DMS 273 (cell line): ENCODE results near the gene HS1BP3.
A peak's percentile ranks its signal among the peaks of the same experiment; 100 is the strongest.

Experiments
- DNase-seq: peaks from one replicate; lab custom pipeline; 2025; ENCODE audit not compliant: unreplicated experiment; lab: John Stamatoyannopoulos, UW

HS1BP3 gene

DNA sequence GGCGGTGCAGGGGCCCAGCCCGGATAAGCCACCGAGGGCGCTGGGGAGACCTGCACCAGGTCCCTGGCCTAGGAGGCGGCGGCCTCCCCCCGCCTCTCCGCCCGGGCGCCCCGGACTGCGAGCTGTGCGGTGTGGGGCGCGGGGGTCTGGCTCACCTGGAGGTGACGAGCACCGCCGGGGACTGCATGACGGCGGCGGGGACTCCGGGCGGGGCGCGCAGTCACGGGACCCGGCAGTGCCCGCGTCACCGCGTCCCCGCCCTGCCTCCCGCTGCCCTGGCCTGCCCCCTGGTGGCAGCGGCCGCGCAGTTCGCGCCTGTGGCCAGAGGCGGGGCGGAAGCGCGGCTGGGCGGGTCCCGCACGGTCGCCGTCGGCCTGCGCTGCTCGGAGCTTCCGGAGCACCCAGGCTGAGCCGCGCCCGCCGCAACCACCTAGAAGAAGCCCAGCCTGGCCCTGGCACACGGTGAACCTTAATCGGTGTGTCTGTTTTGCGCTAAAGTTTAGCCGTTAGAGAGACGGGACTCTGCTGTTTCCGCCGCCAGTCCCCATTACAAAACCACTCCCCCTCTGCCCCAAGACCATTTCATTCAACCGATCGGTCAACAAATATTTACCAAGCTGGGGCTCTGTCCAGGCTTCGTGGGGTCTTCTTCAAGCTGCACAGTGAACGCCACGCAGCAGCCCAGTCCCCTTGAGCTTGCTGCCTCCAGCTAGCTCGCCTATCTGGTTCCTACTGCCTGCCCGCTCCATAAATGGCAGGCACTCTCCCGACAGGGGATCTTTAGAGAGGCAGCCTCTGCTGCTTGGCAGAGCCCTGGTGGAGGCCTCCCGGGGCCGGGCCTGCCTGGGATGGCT is at the start of gene HS1BP3:
TSS of gene HS1BP3 (minus strand) at position 222 of the 854 bp plus-strand sequence. CDS start at position 187, 35 bp downstream.
- DNase-seq = peak; percentile 94

GRCh38 chr2:20698916-20699613 is 48.2 kb upstream of the HS1BP3 start:
- no peak for DNase-seq

DNA sequence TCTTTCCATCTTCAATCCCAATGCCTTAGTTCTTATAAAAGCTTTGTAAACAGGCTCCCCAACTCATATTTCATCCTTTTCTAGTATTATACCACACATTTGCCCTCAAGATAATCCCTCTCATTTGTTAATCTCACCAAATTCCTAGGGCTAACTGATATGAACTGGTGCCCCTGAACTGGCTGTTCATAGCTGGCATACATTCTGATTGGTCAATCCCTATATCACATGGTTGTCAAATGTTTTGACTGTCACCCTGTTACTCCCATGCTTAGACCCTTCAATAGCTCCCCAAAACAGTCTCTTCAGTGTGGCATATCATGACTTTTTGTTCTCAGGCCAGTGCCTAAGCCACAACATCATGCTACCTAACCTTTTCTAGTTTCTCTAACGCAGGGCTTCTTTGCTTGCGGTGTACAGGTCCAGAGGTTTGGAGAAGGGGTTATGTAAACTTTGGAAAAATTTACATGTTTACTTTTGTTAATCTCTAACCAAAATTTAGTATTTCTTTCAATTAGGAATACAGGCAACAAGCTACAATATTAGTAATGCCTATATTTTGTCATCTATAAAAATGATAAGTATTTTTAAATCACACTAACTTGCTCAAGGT is 46.5 kb upstream of the HS1BP3 start:
- DNase-seq = no peak

DNA sequence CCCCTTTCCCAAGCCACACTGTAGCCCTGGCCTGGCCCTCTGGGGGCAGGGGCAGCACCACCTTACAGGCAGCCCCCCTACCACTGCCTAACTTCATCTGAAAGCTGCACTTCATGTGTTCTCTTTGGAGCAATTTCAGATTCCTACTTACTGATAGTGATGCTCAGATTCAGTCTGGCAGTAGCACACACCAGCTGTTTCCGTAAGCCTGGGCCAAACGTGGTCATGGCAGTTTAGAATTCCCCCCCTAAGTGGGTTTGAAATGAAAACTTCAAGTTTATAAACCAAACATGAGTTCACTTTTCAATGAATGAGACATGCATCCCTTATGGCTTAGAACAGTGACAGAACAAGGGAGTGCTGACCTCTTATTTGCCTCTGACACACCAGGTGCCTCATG is 45.5 kb upstream of the HS1BP3 start:
- no peak for DNase-seq

DNA sequence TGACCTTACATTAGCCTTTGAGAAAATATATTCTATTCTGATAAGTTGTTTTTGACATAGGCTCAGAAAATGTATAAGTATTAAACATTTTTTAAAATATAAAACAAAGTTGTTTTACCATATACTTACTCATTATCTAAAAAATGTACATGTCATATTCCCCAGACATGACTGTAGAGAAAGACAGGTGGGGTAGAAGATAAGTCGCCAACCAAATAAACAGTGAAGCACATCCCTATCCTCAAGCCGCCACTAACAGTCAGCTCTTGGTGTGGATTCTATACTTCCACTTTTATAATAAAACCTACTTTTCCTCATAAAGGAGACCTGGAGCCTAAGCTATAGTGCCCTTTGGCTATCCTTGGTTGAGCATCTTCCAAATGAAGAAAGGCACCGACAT is 42.4 kb upstream of the HS1BP3 start:
- DNase-seq = no peak

- DNase-seq = no peak
These were observed 41.2 kb upstream of the HS1BP3 start for GRCh38 chr2:20692081-20692480.

- no peak for DNase-seq
These were observed 40.3 kb upstream of the HS1BP3 start for GRCh38 chr2:20691076-20691734.

- DNase-seq = no peak
These were observed 38.7 kb upstream of the HS1BP3 start for GRCh38 chr2:20689428-20690264.

DNA sequence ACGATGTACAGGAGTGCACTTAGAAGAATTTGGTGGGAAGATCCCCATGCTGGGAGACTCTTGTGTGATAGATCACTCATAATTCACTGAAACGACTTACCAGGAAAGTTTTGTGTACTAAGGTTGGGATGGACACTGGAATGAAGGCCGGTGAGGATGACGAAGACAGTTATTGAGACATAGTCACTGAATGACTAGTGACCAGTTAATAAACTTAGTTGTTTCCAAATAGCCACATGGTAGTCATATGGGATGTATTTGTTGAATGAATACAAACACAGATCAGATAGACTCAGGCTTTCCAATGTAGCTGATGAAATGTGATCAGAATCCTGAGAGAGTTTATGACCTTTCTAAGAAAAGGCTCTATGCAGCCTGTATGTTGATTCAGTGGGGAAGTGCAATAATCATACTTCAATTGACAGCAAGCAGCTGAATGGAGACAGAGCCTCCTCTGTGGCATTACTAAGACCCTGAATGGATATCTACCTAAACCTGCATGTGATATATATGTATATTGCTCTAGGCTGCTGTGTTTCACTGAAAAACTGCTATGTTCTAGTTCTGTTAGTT is 36.4 kb upstream of the HS1BP3 start:
- no peak for DNase-seq

GRCh38 chr2:20684581-20685063 is 33.7 kb upstream of the HS1BP3 start:
- no peak for DNase-seq

- DNase-seq = peak; percentile 52
These were observed 31.4 kb upstream of the HS1BP3 start for GRCh38 chr2:20682167-20682920.

GRCh38 chr2:20680744-20681375 is 30.0 kb upstream of the HS1BP3 start:
- DNase-seq = no peak

- DNase-seq = no peak
These were observed 27.9 kb upstream of the HS1BP3 start for GRCh38 chr2:20678780-20679179.

- no peak for DNase-seq
These were observed 27.1 kb upstream of the HS1BP3 start for GRCh38 chr2:20678086-20678395.

DNA sequence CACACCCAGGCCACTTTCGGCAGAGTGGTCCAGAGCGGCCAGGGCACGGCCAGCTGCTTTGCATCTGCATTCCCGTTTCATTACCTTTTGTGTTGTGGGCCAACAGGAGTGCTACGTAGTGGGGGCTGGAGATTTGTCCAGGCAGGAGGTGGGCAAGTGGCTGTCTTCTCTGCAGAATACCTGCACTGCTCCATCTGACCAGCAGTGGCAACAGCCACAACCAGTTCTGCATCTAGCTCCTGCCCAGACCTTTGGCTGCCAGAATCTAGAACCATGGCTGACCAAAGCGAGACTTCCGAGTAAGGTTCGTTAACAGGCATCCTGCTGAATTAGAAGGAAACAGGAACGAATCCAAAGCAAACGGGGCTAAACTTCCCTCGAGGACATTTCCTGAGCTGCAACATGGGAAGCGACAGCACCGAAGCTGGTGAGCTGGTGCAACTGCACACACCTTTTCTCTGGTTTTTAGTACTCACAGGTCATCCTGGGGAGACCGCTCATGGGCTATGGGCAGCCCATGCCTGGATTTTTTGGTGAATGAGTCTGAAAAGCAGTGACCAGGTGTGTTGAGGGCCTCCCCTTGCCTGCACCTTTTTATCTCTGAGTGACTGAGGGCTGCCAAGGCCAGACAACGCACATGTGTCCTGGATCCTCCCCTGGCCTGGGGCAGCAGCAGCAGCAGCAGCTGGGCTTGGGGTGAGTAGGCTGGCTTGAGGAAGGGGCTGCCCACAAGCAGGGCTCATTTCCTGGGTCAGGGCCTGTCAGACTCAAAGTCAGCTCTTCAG is 26.6 kb upstream of the HS1BP3 start:
- peak; percentile 45 for DNase-seq

- DNase-seq = no peak
These were observed 25.7 kb upstream of the HS1BP3 start for GRCh38 chr2:20676353-20677215.

DNA sequence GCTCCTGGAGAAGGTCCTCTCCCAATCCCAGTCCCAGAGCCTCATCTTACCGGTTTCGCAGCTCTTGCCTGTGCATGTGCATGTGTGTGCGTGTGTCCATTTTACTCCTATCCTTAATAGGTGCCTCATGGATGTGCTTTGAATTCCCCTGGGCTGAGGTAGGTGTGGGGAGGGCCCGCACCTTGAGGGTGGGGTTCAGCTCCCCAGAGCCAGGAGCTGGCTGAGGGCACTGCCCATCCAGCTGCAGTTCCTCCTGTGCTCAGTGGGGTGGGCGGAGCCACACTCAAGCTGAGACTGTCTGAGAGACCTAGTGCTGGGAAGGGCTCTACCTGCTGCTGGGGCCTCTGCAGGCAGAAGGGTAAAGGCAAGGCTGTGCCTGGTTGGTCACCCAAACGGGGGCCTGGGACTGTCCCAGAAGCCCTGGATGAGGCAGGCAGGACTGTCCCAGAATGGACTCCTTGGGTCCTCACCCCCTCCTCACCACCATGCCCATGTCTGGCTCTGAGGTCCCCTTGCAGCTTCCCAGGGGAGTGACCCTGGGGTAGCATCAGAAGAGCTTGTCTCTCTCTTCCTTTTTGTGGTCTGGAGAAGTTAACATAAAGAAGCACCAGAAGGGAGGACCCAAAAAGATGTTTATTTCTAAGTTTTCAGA is 24.9 kb upstream of the HS1BP3 start:
- peak; percentile 41 for DNase-seq
